Thoracic aorta endothelial cell (primary cell): ENCODE results near the gene EID3. TPM values are rescaled to one million over a fixed set of nuclear protein-coding genes. Genes with fewer than 3 reads are reported as not detected.

Source experiments
- total RNA-seq: library from RNA; depleted of rRNA; stranded (reverse); fragments of >200 nt; gene quantifications from 2 replicates; pipeline ENCODE4 v1.2.3, GENCODE V29; 2012

The EID3 gene
- total RNA-seq = 35.5 and 38.6 TPM in 2 replicates

GRCh38 chr12:104303538-104304151 lies at the start of gene EID3:
Gene EID3, plus strand, starts transcription at chr12:104303739. Its CDS starts 196 bp downstream, at chr12:104303935.

Other genes with a start within 250 kb of the EID3 start
- 19.5 and 22.5 TPM in 2 replicates for gene HCFC2, start 239.2 kb upstream of the EID3 start, total RNA-seq
- gene NFYB, start 165.5 kb upstream of the EID3 start, total RNA-seq = 23.6 and 28.5 TPM in 2 replicates
- 966 and 987 TPM in 2 replicates for gene TXNRD1, start 88.0 kb upstream of the EID3 start, total RNA-seq
- 9.0 and 11.8 TPM in 2 replicates for gene CHST11, start 153.2 kb downstream of the EID3 start, total RNA-seq